ENCODE results near the gene ASIC4. TPM values are rescaled to one million over a fixed set of nuclear protein-coding genes. Genes with fewer than 3 reads are reported as not detected.

ASIC4 gene
- total RNA-seq, 1 experiment from 2014 or later: not detected

GRCh38 chr2:219578811-219579613, 64.7 kb downstream of the ASIC4 start:
- H3K9me3 ChIP-seq (ENCODE audit: low read length): no peaks in the 10 kb centered on the region
- H3K27ac ChIP-seq (ENCODE audit: low read length): no peak overlapping the region
- no peak overlapping the region for H3K9ac ChIP-seq (ENCODE audit: low read length)
- no peaks in the 10 kb centered on the region for H3K9me2 ChIP-seq (replicated peaks; ENCODE audit: insufficient read depth, low read length)
- no peaks in the 10 kb centered on the region for H3K36me3 ChIP-seq (ENCODE audit: insufficient read depth, low read length)
- no peak overlapping the region for H2AFZ ChIP-seq (ENCODE audit: low read length)
- no peak for DNase-seq
- no peaks in the 10 kb centered on the region for H3K79me2 ChIP-seq (ENCODE audit: low read length)
- H3K4me1 ChIP-seq (ENCODE audit: low read length): peaks cover 4% of the 10 kb centered on the region; the same call in 1 of the 2 replicates
- H3K4me2 ChIP-seq (ENCODE audit: low read depth, low read length, poor library complexity, severe bottlenecking): no peak overlapping the region
- no peaks in the 10 kb centered on the region for H4K20me1 ChIP-seq (ENCODE audit: insufficient read depth, low read depth, low read length)
- no peak overlapping the region for H3K4me3 ChIP-seq (ENCODE audit: low read length)
- no peaks in the 10 kb centered on the region for H3K27me3 ChIP-seq (ENCODE audit: low read length)

DNA sequence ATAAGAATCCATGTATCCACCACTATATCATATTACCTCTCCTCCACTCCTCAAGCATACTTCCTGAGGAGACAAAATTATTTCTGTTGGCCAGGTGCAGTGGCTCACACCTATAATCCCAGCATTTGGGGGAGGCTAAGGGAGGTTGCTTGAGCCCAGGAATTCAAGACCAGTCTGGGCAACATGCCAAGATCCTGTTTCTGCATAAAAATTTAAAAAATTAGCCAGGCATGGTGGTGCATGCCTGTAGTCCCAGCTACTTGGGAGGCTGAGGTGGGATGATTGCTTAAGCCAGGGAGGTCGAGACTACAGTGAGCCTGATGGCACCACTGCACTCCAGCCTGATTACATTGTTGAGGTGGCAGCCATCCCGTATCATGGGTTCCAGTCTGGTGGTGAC, 67.1 kb downstream of the ASIC4 start:
- Histone ChIP-seq H3K4me1 (ENCODE audit: low read length) (peaks cover 4% of the 10 kb centered on the region; the same call in 1 of the 2 replicates), H3K4me2 (ENCODE audit: low read depth, low read length, poor library complexity, severe bottlenecking) (no peak overlapping the region), H3K27me3 (ENCODE audit: low read length) (no peaks in the 10 kb centered on the region), H3K4me3 (ENCODE audit: low read length) (no peak overlapping the region), H3K79me2 (ENCODE audit: low read length) (no peaks in the 10 kb centered on the region), H3K36me3 (ENCODE audit: insufficient read depth, low read length) (no peaks in the 10 kb centered on the region), H2AFZ (ENCODE audit: low read length) (no peak overlapping the region), H4K20me1 (ENCODE audit: insufficient read depth, low read depth, low read length) (no peaks in the 10 kb centered on the region), H3K9me2 (replicated peaks; ENCODE audit: insufficient read depth, low read length) (no peaks in the 10 kb centered on the region), H3K9ac (ENCODE audit: low read length) (no peak overlapping the region), H3K9me3 (ENCODE audit: low read length) (no peaks in the 10 kb centered on the region), H3K27ac (ENCODE audit: low read length) (no peak overlapping the region)
- no peak for DNase-seq

Small RNA genes lying within 50 kb of the gene (small RNA-seq; reads per million reads assigned to genes)
- not detected for gene MIR3132

Other genes starting within 250 kb of the ASIC4 start
- 30.9 and 55.8 TPM in 2 replicates for gene DNAJB2, start 235.1 kb upstream of the ASIC4 start, total RNA-seq (2014; rRNA removed; shearing (Covaris generic); ENCODE audit: low replicate concordance)
- gene PTPRN, start 205.1 kb upstream of the ASIC4 start, total RNA-seq (2014; rRNA removed; shearing (Covaris generic); ENCODE audit: low replicate concordance): not detected in 2 replicates
- gene RESP18, start 181.7 kb upstream of the ASIC4 start, total RNA-seq (2014; rRNA removed; shearing (Covaris generic); ENCODE audit: low replicate concordance): not detected in 2 replicates
- 74.6 and 77.9 TPM in 2 replicates for gene DNPEP, start 126.6 kb upstream of the ASIC4 start, total RNA-seq (2014; rRNA removed; shearing (Covaris generic); ENCODE audit: low replicate concordance)
- not detected in 2 replicates for gene DES, start 96.1 kb upstream of the ASIC4 start, total RNA-seq (2014; rRNA removed; shearing (Covaris generic); ENCODE audit: low replicate concordance)
- not detected in 2 replicates for gene SPEG, start 79.6 kb upstream of the ASIC4 start, total RNA-seq (2014; rRNA removed; shearing (Covaris generic); ENCODE audit: low replicate concordance)
- gene GMPPA, start 15.6 kb upstream of the ASIC4 start, total RNA-seq (2014; rRNA removed; shearing (Covaris generic); ENCODE audit: low replicate concordance): 10.5 and 17.1 TPM in 2 replicates
- gene CHPF, start 29.3 kb downstream of the ASIC4 start, total RNA-seq (2014; rRNA removed; shearing (Covaris generic); ENCODE audit: low replicate concordance): 25.5 and 44.5 TPM in 2 replicates
- gene TMEM198, start 29.5 kb downstream of the ASIC4 start, total RNA-seq (2014; rRNA removed; shearing (Covaris generic); ENCODE audit: low replicate concordance): 2.7 and 3.2 TPM in 2 replicates
- gene OBSL1, start 57.1 kb downstream of the ASIC4 start, total RNA-seq (2014; rRNA removed; shearing (Covaris generic); ENCODE audit: low replicate concordance): not detected in 2 replicates
- gene INHA, start 57.8 kb downstream of the ASIC4 start, total RNA-seq (2014; rRNA removed; shearing (Covaris generic); ENCODE audit: low replicate concordance): not detected in 2 replicates
- 19.8 and 24.0 TPM in 2 replicates for gene STK11IP, start 83.4 kb downstream of the ASIC4 start, total RNA-seq (2014; rRNA removed; shearing (Covaris generic); ENCODE audit: low replicate concordance)
- not detected in 2 replicates for gene SLC4A3, start 113.1 kb downstream of the ASIC4 start, total RNA-seq (2014; rRNA removed; shearing (Covaris generic); ENCODE audit: low replicate concordance)